Measurements from ENCODE around the gene PDK3.

PDK3 gene

DNA sequence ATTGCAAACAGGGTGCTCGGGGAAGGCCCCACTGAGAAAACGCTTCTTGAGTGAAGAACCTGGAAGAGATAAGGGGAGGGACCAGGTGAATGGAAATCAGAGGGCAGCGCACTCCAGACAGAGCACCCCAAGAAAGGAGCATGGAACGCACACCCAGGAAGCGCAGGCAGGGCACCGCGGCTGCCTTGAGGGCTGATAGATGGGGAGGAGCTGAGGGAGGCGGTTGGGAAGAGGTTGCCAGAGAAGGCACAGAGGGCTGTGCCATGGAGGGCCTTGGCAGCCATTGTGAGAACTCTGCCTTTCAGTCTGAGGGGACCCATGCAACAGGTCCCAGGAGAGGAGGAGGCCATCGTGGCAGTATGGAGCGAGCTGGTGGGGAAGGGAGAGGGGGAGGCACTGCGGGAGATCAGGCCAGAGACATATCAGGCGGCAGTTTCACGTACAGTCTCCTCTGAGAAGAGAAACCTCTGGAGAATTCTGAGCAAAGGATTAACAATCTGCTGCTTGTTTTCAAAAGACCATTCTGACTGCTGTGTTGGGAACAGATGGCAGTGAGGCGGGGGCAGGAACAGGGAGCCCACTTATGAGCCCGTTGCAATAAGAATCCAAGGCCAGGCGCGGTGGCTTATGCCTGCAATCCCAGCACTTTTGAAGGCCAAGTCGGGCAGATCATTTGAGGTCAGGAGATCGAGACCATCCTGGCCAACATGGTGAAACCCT, 98.4 kb downstream of the PDK3 start:
- DNase-seq, result no peak

GRCh38 chrX:24566240-24566639, 101.2 kb downstream of the PDK3 start:
- DNase-seq, result no peak

GRCh38 chrX:24567169-24567568, 102.1 kb downstream of the PDK3 start:
- no peak for DNase-seq

DNA sequence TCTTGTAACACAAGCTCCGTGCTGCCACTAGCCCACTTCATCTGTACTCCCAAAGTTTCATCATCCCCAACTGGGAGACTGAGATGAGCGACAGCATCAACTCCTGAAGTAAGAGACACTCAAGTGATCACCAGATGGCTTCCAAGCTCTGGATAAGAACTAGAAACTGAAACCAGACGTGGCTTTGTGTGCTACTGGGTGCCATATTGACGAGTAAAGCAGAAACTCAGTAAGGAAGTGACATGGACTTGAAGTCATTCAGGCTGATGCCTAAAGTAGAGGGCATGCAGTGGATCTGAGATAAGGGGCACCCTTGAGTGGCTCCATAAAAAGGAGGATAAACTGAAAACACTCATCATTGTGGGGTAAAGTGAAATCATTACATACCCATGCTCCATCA, 109.7 kb downstream of the PDK3 start:
- no peak for DNase-seq

GRCh38 chrX:24575496-24575895, 110.4 kb downstream of the PDK3 start:
- no peak for DNase-seq

DNA sequence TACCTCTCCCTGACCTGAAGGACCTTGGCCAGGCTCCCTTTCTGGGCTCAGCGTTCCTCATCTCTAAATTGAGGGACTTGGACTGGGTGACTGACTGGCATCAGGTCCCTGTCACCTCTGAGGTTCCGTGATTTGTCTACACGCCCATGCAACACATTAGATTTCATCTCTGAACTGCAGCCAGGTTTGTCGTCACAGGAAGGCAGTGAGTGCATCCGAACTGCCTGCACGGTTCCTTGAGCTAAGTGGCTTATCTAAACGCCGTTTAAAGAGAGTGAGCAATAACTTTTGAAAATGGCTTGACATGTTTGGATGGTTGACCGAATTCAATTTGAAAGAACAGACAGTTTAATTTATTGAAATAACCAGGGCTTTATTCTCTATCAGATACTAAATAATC, 112.0 kb downstream of the PDK3 start:
- DNase-seq, result no peak

All from CD4-positive, alpha-beta T cell treated with Interleukin-10 for 1 hour (primary cell).